GM12878 (cell line): ENCODE results near the gene LAMA4. TPM values are rescaled to one million over a fixed set of nuclear protein-coding genes. Genes with fewer than 3 reads are reported as not detected.

Experiments used
- ATAC-seq: fragments of 200-7000 bp; cut with Tn5 transposase; 3 replicates; pipeline ENCODE4 v1.9.1; 2020; ENCODE audit warnings: mild to moderate bottlenecking, moderate library complexity
- BruUV-seq: library from RNA; stranded (reverse); fragments of 400-500 nt; replicated peaks from 2 replicates; lab custom pipeline; 2021; lab: Mats Ljungman, UMichigan
- CTCF ChIA-PET: fragments of 300-600 bp; sonication (Branson Sonifier 250); formaldehyde crosslinking; extraction: SDS; loops from one replicate; lab custom pipeline; 2021; ENCODE audit warnings: inconsistent platforms; lab: Yijun Ruan, JAX
- POLR2A ChIA-PET: fragments of 350-600 bp; formaldehyde crosslinking; extraction: SDS; loops from one replicate; lab custom pipeline; 2021; ENCODE audit warnings: inconsistent platforms; lab: Charles Lee
- RAD21 ChIA-PET: fragments of 300-600 bp; sonication (Branson Sonifier 250); formaldehyde crosslinking; loops from one replicate; lab custom pipeline; 2023; ENCODE audit warnings: antibody characterized with exemption; ENCODE audit not compliant: unreplicated experiment; lab: Charles Lee
- SMC1A ChIA-PET: fragments of 300-600 bp; sonication (Branson Sonifier 250); formaldehyde crosslinking; loops from one replicate; lab custom pipeline; 2023; ENCODE audit not compliant: unreplicated experiment, uncharacterized antibody; lab: Charles Lee
- DNase-seq: peaks from one replicate; pipeline ENCODE4 v3.0.0-alpha.2; 2011; ENCODE audit warnings: low read depth, low spot score
- FAIRE-seq: peaks from 3 replicates; lab custom pipeline; 2011; peaks lifted over from hg19 to GRCh38; lab: Jason Lieb, UNC
- H2AFZ ChIP-seq: 2 replicates; pipeline ENCODE4 v1.6.0; 2011; ENCODE audit warnings: low read depth, low read length, control low read depth; ENCODE audit not compliant: control insufficient read depth
- H3K27ac ChIP-seq: 2 replicates; pipeline ENCODE4 v1.5.1; 2011; ENCODE audit warnings: control low read depth; ENCODE audit not compliant: control insufficient read depth, insufficient read depth
- H3K27me3 ChIP-seq, 2 experiments: replicated peaks in 1 of 2; 2 replicates each; pipeline versions ENCODE4 v1.6.0 to v1.6.1; 2011; ENCODE audit warnings: low read length in 1 of 2; ENCODE audit not compliant: control insufficient read depth in 2 of 2, insufficient read depth in 2 of 2
- H3K36me3 ChIP-seq, 2 experiments: 2 replicates each; pipeline ENCODE4 v1.5.1; 2011; ENCODE audit warnings: low read length in 1 of 2; ENCODE audit not compliant: control insufficient read depth in 2 of 2, insufficient read depth in 2 of 2
- H3K4me1 ChIP-seq: 2 replicates; pipeline ENCODE4 v1.6.1; 2011; ENCODE audit warnings: mild to moderate bottlenecking, low read length, moderate library complexity, mixed read lengths; ENCODE audit not compliant: control insufficient read depth, insufficient read depth
- H3K4me2 ChIP-seq: 2 replicates; pipeline ENCODE4 v1.6.0; 2011; ENCODE audit warnings: control low read depth; ENCODE audit not compliant: control insufficient read depth, insufficient read depth
- H3K4me3 ChIP-seq: fragments of 200-600 bp; sonication (generic); 2 replicates; pipeline ENCODE4 v1.5.1; 2016
- H3K79me2 ChIP-seq: 2 replicates; pipeline ENCODE4 v1.6.0; 2011; ENCODE audit warnings: low read length; ENCODE audit not compliant: control insufficient read depth, insufficient read depth
- H3K9ac ChIP-seq: 2 replicates; pipeline ENCODE4 v1.8.0; 2011; ENCODE audit warnings: low read length, control low read depth, mixed read lengths; ENCODE audit not compliant: control insufficient read depth, insufficient read depth
- H3K9me3 ChIP-seq: replicated peaks from 3 replicates; pipeline ENCODE4 v1.5.1; 2011; ENCODE audit warnings: mild to moderate bottlenecking, low read length; ENCODE audit not compliant: control insufficient read depth, insufficient read depth
- H4K20me1 ChIP-seq: 2 replicates; pipeline ENCODE4 v1.6.0; 2011; ENCODE audit not compliant: control insufficient read depth, insufficient read depth
- CBFB ChIP-seq: IDR thresholded peaks from 2 replicates; pipeline ENCODE4 v1.6.1; 2016; ENCODE audit warnings: antibody characterized with exemption, low read depth
- CEBPB ChIP-seq, 2 experiments: fragments of 150-350 bp in 1 of 2; IDR thresholded peaks; 2 replicates each; pipeline ENCODE4 v1.6.1; 2012 to 2014; ENCODE audit warnings: low read depth in 2 of 2, low read length in 2 of 2, borderline replicate concordance in 1 of 2, inconsistent platforms in 1 of 2
- CHD1 ChIP-seq: IDR thresholded peaks from 2 replicates; pipeline ENCODE4 v1.6.1; 2012; ENCODE audit warnings: low read depth, low read length, improper control_type of control experiment
- FOS ChIP-seq: IDR thresholded peaks from 3 replicates; pipeline ENCODE4 v1.6.1; 2011; ENCODE audit warnings: borderline replicate concordance; ENCODE audit not compliant: insufficient read length; ENCODE audit errors: extremely low read depth
- NFYB ChIP-seq: IDR thresholded peaks from 2 replicates; pipeline ENCODE4 v1.6.1; 2011; ENCODE audit warnings: low read depth, mild to moderate bottlenecking, low read length, improper control_type of control experiment, moderate library complexity; ENCODE audit not compliant: insufficient read depth
- PAX5 ChIP-seq: IDR thresholded peaks from 2 replicates; pipeline ENCODE4 v1.6.1; 2011; ENCODE audit warnings: low read depth, low read length, borderline replicate concordance
- WGBS: methylation state at CpG from one replicate; pipeline ENCODE4 v1.1.6; 2016; ENCODE audit warnings: low lambda C conversion rate; ENCODE audit not compliant: insufficient replicate concordance, insufficient coverage; ENCODE audit errors: missing lambda C conversion rate; 5-methylcytosine and 5-hydroxymethylcytosine counted together
- in situ Hi-C: fragments of 300-500 bp; cut with MboI; formaldehyde crosslinking; loops from 9 replicates; pipeline ENCODE4 v1.14.3; 2018; ENCODE audit warnings: mixed read lengths
- intact Hi-C: fragments of 100-400 bp; cut with micrococcal nuclease; formaldehyde crosslinking; loops from one replicate; pipeline ENCODE4 v1.14.2; 2022; ENCODE audit not compliant: unreplicated experiment
- polyA plus RNA-seq, 11 experiments: library from polyadenylated mRNA; depleted of rRNA in 4 of 11; unstranded in 6 of 11; stranded (reverse) in 5 of 11; fragments of >200 nt; fragmentation: Nextera tagmentation in 4 of 11; fragmentation: Illumina TruSeq in 1 of 11; extraction: Ambion mirVana in 4 of 11; extraction: Trizol in 1 of 11; gene quantifications; 1 replicate in 1 of 11; 2 replicates in 10 of 11; pipeline versions ENCODE4 v1.2.1 to v1.2.3, GENCODE V29; 2011 to 2016; ENCODE audit warnings: inconsistent platforms in 2 of 11, missing spikeins in 2 of 11, low read depth in 1 of 11
- total RNA-seq, 4 experiments: library from RNA; depleted of rRNA in 3 of 4; stranded (reverse); fragments of >200 nt in 3 of 4; fragmentation: Illumina TruSeq in 1 of 4; extraction: Trizol in 1 of 4; gene quantifications; 2 replicates each; pipeline versions ENCODE4 v1.2.1 to v1.2.3, GENCODE V29; 2013 to 2021
- TF ChIP-seq, protein P1 (sequence below): fragments of 450-650 bp; IDR thresholded peaks from 2 replicates; pipeline ENCODE4 v1.6.1; 2017; ENCODE audit warnings: low read depth, mild to moderate bottlenecking, moderate library complexity
- TF ChIP-seq, protein P2 (sequence below): fragments of 450-650 bp; formaldehyde crosslinking; IDR thresholded peaks from 2 replicates; pipeline ENCODE4 v1.5.0; 2022; ENCODE audit warnings: mild to moderate bottlenecking, missing genetic modification characterization
- TF ChIP-seq, protein P3 (sequence below): fragments of 450-650 bp; IDR thresholded peaks from 2 replicates; pipeline ENCODE4 v1.6.1; 2017; ENCODE audit warnings: mild to moderate bottlenecking, low read depth, inconsistent platforms; ENCODE audit not compliant: poor library complexity, severe bottlenecking
- TF ChIP-seq, protein P4 (sequence below): IDR thresholded peaks from 2 replicates; pipeline ENCODE4 v1.6.1; 2012; ENCODE audit warnings: low read depth, low read length, improper control_type of control experiment

LAMA4 gene
- total and polyA plus RNA-seq, 10 of the 15 experiments (the other 5 are each of a cell fraction or from before 2014, with no cell fraction given): 0.11 to 0.21 (median 0.14) TPM; not detected in 7

DNA sequence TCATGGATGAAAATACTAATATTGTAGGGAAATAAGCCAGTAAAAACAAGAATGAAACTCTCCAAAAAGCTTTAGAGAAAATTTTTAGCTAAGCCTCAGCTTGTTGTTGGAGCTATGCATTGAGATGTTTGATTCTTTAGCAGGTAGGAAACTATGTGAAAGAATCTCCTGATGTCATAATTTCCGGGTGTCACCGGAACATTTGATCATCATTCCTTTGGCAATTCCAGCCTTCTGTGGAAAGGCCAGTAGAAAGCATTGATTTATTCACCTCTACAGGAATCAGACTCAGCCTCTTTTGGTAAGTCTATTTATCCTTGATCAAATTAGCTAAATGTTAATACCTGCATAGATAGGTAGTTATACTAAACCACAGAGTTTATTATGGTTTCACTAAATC lies 157.5 kb downstream of the LAMA4 start:
- Histone ChIP-seq H3K4me3 (no peak overlapping the region), H3K9me3 (no peaks in the 10 kb centered on the region), H3K36me3 (no peaks in the 10 kb centered on the region), H3K27me3 (no peaks in the 10 kb centered on the region), H3K79me2 (no peaks in the 10 kb centered on the region), H2AFZ (no peak overlapping the region), H3K9ac (no peak overlapping the region), H3K4me2 (no peak overlapping the region), H4K20me1 (no peaks in the 10 kb centered on the region), H3K4me1 (no peaks in the 10 kb centered on the region), H3K27ac (no peak overlapping the region)
- FAIRE-seq (no peak), ATAC-seq (no peak), DNase-seq (no peak)
- ChIA-PET RAD21 (no interaction called here), CTCF (interaction anchor here (1.0 to 1.5 kb wide), 2 partner anchors 19 to 66 kb away, joined by 3 to 5 read pairs; no protein-coding TSS in a partner anchor), SMC1A (interaction anchor here (3.2 kb wide), 1 partner anchor 10 kb away, joined by 12 read pairs; the partner anchor contains the start of genes FAM229B and TUBE1), POLR2A (no interaction called here)
- TF ChIP-seq, protein P1, sequence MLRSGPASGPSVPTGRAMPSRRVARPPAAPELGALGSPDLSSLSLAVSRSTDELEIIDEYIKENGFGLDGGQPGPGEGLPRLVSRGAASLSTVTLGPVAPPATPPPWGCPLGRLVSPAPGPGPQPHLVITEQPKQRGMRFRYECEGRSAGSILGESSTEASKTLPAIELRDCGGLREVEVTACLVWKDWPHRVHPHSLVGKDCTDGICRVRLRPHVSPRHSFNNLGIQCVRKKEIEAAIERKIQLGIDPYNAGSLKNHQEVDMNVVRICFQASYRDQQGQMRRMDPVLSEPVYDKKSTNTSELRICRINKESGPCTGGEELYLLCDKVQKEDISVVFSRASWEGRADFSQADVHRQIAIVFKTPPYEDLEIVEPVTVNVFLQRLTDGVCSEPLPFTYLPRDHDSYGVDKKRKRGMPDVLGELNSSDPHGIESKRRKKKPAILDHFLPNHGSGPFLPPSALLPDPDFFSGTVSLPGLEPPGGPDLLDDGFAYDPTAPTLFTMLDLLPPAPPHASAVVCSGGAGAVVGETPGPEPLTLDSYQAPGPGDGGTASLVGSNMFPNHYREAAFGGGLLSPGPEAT: no peak
- TF ChIP-seq CHD1 (no peak), CBFB (no peak), PAX5 (no peak), NFYB (no peak), CEBPB (IDR thresholded peaks at IDR 0.05; ENCODE audit: borderline replicate concordance in 1 of 2, low read depth in 2 of 2, low read length in 2 of 2) (no peak), FOS (no peak)
- TF ChIP-seq, protein P2, sequence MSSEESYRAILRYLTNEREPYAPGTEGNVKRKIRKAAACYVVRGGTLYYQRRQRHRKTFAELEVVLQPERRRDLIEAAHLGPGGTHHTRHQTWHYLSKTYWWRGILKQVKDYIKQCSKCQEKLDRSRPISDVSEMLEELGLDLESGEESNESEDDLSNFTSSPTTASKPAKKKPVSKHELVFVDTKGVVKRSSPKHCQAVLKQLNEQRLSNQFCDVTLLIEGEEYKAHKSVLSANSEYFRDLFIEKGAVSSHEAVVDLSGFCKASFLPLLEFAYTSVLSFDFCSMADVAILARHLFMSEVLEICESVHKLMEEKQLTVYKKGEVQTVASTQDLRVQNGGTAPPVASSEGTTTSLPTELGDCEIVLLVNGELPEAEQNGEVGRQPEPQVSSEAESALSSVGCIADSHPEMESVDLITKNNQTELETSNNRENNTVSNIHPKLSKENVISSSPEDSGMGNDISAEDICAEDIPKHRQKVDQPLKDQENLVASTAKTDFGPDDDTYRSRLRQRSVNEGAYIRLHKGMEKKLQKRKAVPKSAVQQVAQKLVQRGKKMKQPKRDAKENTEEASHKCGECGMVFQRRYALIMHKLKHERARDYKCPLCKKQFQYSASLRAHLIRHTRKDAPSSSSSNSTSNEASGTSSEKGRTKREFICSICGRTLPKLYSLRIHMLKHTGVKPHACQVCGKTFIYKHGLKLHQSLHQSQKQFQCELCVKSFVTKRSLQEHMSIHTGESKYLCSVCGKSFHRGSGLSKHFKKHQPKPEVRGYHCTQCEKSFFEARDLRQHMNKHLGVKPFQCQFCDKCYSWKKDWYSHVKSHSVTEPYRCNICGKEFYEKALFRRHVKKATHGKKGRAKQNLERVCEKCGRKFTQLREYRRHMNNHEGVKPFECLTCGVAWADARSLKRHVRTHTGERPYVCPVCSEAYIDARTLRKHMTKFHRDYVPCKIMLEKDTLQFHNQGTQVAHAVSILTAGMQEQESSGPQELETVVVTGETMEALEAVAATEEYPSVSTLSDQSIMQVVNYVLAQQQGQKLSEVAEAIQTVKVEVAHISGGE: no peak
- TF ChIP-seq, protein P3, sequence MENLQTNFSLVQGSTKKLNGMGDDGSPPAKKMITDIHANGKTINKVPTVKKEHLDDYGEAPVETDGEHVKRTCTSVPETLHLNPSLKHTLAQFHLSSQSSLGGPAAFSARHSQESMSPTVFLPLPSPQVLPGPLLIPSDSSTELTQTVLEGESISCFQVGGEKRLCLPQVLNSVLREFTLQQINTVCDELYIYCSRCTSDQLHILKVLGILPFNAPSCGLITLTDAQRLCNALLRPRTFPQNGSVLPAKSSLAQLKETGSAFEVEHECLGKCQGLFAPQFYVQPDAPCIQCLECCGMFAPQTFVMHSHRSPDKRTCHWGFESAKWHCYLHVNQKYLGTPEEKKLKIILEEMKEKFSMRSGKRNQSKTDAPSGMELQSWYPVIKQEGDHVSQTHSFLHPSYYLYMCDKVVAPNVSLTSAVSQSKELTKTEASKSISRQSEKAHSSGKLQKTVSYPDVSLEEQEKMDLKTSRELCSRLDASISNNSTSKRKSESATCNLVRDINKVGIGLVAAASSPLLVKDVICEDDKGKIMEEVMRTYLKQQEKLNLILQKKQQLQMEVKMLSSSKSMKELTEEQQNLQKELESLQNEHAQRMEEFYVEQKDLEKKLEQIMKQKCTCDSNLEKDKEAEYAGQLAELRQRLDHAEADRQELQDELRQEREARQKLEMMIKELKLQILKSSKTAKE: no peak
- TF ChIP-seq, protein P4, sequence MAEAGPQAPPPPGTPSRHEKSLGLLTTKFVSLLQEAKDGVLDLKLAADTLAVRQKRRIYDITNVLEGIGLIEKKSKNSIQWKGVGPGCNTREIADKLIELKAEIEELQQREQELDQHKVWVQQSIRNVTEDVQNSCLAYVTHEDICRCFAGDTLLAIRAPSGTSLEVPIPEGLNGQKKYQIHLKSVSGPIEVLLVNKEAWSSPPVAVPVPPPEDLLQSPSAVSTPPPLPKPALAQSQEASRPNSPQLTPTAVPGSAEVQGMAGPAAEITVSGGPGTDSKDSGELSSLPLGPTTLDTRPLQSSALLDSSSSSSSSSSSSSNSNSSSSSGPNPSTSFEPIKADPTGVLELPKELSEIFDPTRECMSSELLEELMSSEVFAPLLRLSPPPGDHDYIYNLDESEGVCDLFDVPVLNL: no peak
- in situ Hi-C loops: no loop called here
- no TSS peak for BruUV-seq
- WGBS: 62% methylated on average over 2 of the region's 2 CpGs
- intact Hi-C loops: no loop called here
